ENCODE results near the gene SP7.

- TF ChIP-seq POLR2A (IDR thresholded peaks at IDR 0.05) (no peak), CTCF (IDR thresholded peaks at IDR 0.05) (no peak)
These were observed 22.2 kb downstream of the SP7 start for GRCh38 chr12:53313996-53314395.
